Fibroblast of mammary gland (primary cell): ENCODE measurements around the gene GOLT1B.
"Not testable (repeated sequence)": the region's sequence is repeated elsewhere in the genome, so short reads cannot be mapped to it uniquely, and the experiment has no call there.

Source experiments
- DNase-seq: peaks from one replicate; pipeline ENCODE4 v3.0.0-alpha.2; 2010; ENCODE audit warnings: low read depth
- H3K4me3 ChIP-seq: 2 replicates; pipeline ENCODE4 v1.5.1; 2011; ENCODE audit warnings: low read depth, mild to moderate bottlenecking, low read length, moderate library complexity; ENCODE audit not compliant: control insufficient read depth
- CTCF ChIP-seq: conservative IDR thresholded peaks from 2 replicates; pipeline ENCODE4 v1.5.1; 2011; ENCODE audit warnings: low read depth, low read length, inconsistent platforms; ENCODE audit not compliant: control insufficient read depth, insufficient read depth

The GOLT1B gene, protein sequence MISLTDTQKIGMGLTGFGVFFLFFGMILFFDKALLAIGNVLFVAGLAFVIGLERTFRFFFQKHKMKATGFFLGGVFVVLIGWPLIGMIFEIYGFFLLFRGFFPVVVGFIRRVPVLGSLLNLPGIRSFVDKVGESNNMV

DNA sequence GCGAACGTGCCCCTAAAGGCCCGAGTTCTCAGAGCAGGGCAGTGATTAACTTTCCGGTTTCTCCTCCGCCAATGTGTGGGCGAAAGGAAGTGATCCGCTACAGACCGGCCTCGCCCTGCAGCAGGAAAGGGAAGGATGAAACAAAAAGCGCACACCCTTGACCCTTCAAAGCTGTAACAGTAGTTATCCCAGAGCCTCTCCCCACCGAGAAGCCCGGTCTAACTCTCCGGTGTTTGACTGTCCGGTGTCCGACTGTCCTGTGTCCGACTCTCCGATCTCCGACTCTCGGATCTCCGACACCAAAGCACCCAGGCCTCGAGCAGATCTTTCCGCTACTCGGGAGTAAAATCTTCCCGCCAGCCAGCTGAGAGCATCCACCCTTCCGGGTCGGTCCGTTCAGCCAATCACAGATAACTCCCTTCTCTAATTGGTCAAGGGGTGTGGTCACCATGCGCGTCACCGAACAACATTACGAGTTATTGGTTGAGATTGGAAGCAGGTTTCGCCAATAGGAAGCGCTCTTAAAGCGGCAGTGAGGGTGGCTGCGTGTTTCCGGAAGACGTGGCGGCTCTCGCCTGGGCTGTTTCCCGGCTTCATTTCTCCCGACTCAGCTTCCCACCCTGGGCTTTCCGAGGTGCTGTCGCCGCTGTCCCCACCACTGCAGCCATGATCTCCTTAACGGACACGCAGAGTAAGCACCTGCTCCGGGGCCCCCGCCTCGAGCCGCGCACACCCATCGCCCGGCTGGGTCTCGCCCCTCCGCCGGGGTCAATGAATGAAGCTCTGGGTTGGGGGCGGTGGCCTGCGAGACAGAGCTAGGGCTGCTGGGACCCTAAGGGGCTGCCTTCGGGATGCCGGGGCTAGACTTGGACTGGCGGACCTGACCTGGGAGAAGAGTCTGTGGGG lies at the start of gene GOLT1B, which contains the start of gene RECQL:
GOLT1B (plus strand) TSS at position 532 of the 906 bp plus-strand sequence; CDS start at position 667, 135 bp downstream.
RECQL (minus strand) TSS at position 378 of the 906 bp plus-strand sequence. CDS start 2,065 bp downstream, outside the sequence.
- H3K4me3 ChIP-seq, result peak within 1 kb of the TSS; percentile 92
- peak; percentile 99 for DNase-seq
- no peak for TF ChIP-seq CTCF

- DNase-seq, result no peak
- TF ChIP-seq CTCF, result no peak
- H3K4me3 ChIP-seq, result no peak overlapping the region
These were observed 48.2 kb upstream of the GOLT1B start for GRCh38 chr12:21453312-21453852.

- TF ChIP-seq CTCF, result no peak
- no peak for DNase-seq
- no peak overlapping the region for H3K4me3 ChIP-seq
These were observed 45.3 kb upstream of the GOLT1B start for GRCh38 chr12:21456291-21456780.

DNA sequence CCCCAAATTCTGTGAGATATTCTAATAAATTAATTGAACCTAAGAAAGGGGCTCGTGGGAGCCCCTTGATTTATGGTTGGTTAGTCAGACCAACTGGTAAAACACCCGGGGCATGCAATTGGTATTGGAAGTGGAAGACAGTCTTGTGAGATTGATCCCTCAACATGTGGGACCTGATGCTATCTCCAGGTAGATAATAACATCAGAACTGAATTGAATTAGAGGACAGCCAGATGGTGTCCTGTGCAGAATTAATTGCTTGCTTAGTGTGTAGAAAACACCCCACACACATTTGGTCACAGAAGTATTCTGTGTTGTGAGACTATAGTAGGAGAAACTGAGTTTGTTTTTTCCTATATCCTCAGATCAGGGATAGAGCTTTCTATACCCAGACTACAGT lies 42.1 kb upstream of the GOLT1B start:
- no peak for TF ChIP-seq CTCF
- DNase-seq, result no peak
- H3K4me3 ChIP-seq, result no peak overlapping the region

- H3K4me3 ChIP-seq, DNase-seq: not testable (repeated sequence)
These were observed 34.3 kb upstream of the GOLT1B start for GRCh38 chr12:21467334-21467733.

DNA sequence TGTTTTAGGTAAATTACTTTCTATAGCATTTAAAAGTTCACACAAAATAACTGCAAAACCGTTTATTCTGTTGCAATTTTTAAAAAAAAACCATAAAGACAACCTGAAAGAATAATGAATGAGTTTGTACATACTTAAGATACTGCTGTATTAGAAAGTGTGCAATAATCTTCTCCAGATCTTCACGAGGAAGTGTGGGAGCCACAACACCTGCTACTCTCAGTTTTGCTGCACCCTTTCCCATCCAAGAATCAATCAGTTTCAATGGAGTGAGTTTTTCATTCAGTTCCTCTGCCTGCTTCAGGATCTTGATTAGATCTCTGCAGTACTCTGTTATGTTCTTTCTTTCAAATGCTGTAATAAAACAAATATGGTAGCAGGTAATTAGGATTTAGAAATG lies 30.3 kb upstream of the GOLT1B start:
- no peak for DNase-seq
- no peak for TF ChIP-seq CTCF
- H3K4me3 ChIP-seq, result no peak overlapping the region
